Activated naive CD8-positive, alpha-beta T cell treated with anti-CD3 and anti-CD28 coated beads for 36 hours (primary cell): Measurements from ENCODE around the gene TMCO4. TPM values are rescaled to one million over a fixed set of nuclear protein-coding genes. Genes with fewer than 3 reads are reported as not detected.
A peak's percentile ranks its signal among the peaks of the same experiment; 100 is the strongest.

Source experiments
- DNase-seq: peaks from one replicate; pipeline ENCODE4 v3.0.0; 2021
- H3K27ac Mint-ChIP-seq: one replicate; pipeline ENCODE4 v1.8.0; 2022; ENCODE audit warnings: mild to moderate bottlenecking, moderate library complexity, mixed read lengths
- H3K27me3 Mint-ChIP-seq: one replicate; pipeline ENCODE4 v1.8.0; 2022; ENCODE audit warnings: mild to moderate bottlenecking, mixed read lengths
- H3K36me3 Mint-ChIP-seq: one replicate; pipeline ENCODE4 v1.8.0; 2021; ENCODE audit warnings: mild to moderate bottlenecking, mixed read lengths
- H3K4me1 Mint-ChIP-seq: one replicate; pipeline ENCODE4 v1.8.0; 2021; ENCODE audit warnings: mixed read lengths
- H3K4me3 Mint-ChIP-seq: one replicate; pipeline ENCODE4 v1.8.0; 2022; ENCODE audit warnings: mild to moderate bottlenecking, moderate library complexity, mixed read lengths
- H3K9me3 Mint-ChIP-seq: one replicate; pipeline ENCODE4 v1.8.0; 2022; ENCODE audit warnings: mixed read lengths
- total RNA-seq, 2 experiments: library from RNA; stranded (reverse); gene quantifications; one replicate each; pipeline ENCODE4 v1.2.3, GENCODE V29; 2021

TMCO4 gene
- total RNA-seq, 2 experiments from 2014 or later, result 12.5 to 13.9 TPM

DNA sequence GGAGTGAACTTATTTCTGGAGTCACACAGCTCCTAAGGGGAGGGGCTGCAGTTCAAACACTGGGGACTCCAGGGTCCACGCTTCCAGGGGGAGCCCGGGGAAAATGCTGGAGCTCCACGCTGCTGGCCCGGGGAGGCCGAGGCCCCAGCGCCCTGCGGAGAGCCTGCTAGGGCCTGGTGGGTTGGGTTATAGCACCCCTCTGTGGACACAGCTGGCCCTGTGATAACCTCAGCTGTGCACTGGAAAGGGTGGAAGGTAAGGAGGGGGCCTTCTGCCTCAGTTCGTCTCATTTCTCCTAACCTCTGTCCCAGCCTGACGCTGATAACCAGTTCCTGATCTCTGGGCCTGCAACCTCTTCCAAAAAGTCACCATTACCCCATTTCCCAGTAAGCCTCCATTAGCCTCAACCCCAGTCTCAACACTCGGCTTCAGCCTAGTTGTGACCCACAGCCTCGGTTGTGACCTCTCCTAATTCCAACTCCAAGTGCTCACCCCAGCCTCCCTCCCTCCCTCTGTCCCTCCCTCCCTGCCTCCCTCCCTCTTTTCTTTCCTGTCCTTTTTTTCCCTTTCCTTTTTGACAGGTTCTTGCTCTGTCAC, 148.5 kb downstream of the TMCO4 start:
- H3K27me3 Mint-ChIP-seq, result no peaks in the 10 kb centered on the region
- H3K9me3 Mint-ChIP-seq, result no peaks in the 10 kb centered on the region
- H3K4me3 Mint-ChIP-seq, result no peak overlapping the region
- no peak overlapping the region for H3K27ac Mint-ChIP-seq
- peak; percentile 56 for DNase-seq
- H3K36me3 Mint-ChIP-seq, result peaks cover 2% of the 10 kb centered on the region
- peaks cover 24% of the 10 kb centered on the region for H3K4me1 Mint-ChIP-seq

DNA sequence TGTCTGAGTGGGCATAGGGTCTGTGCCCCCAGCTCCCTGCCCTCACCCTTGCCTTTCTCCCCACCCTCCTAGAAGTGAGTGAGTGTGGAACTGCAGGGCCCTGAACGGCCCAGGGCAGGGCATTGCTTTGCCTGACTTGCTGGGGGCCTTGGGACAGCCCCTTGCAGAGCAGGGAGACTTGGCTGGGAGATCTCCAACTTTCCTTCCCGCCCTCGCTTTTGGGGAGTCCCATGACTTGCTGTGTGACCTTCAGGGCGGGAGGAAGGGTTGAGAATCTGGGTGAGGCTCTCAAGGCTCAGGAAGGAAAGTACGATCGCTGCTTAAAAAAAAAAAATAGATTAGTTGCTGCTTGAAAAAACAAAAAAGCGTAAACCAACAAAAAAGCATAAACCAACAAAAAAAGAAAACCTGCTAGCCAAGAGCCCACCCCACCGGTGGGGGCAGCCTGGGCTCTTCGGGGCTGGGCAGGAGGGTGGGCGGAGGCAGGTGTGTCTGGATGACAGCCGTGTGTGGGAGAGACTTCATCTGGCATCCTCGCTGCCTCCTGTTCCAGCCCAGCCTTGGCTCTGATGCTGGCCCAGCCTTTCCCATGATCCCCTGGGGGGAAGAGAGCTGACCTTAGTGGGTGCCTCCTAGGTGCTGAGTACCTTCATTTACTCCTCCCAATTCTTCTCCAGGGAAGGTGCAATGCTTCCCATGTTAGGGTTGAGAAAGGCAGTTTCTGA, 149.1 kb downstream of the TMCO4 start:
- Mint-ChIP-seq H3K4me1 (peaks cover 29% of the 10 kb centered on the region), H3K27ac (no peak overlapping the region), H3K27me3 (no peaks in the 10 kb centered on the region), H3K36me3 (peaks cover 2% of the 10 kb centered on the region), H3K4me3 (no peak overlapping the region), H3K9me3 (no peaks in the 10 kb centered on the region)
- DNase-seq, result no peak

DNA sequence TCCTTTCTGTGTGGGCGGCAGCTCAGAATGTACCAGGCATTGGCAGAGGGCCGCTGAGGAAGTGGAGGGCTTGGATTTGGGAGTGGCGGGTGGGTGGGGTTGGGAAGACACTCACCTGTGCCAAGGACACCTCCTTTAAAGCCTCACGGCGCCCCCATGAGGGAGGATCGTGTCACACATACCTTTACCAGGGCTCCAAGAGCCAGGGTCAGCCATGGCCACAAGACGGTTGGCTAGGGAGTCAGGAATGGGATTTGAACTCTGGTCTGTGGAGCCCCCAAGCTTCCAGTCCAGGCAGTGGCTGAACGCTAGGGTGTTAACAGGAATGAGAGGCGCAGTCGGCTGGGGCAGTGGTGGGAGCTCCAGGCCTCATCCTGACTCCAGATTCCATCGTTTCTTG, 151.0 kb downstream of the TMCO4 start:
- peaks cover 27% of the 10 kb centered on the region for H3K4me1 Mint-ChIP-seq
- no peaks in the 10 kb centered on the region for H3K36me3 Mint-ChIP-seq
- no peak for DNase-seq
- no peak overlapping the region for H3K4me3 Mint-ChIP-seq
- H3K9me3 Mint-ChIP-seq, result no peaks in the 10 kb centered on the region
- H3K27ac Mint-ChIP-seq, result no peak overlapping the region
- no peaks in the 10 kb centered on the region for H3K27me3 Mint-ChIP-seq

DNA sequence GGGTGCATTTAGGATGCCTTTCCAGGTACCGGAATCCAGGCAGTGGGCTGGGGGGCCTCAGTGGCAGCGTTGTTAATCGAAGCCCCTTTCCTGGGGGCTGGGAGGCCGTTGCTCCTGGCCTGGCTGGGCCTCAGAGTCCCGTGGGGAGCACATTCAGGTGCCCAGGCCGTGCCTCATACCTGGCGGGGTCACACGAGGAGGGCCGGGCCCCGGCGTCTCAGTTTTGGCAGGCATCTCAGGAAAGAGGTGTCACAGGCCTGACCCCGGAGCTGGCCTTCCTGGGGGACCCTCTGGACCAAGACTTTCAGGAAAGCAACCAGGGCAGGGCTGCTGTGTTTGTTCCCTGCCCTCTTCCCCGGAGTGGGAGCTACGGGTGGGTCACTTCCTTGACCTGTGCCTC, 151.5 kb downstream of the TMCO4 start:
- H3K4me1 Mint-ChIP-seq, result peaks cover 30% of the 10 kb centered on the region
- peaks cover 3% of the 10 kb centered on the region for H3K27me3 Mint-ChIP-seq
- no peak for DNase-seq
- H3K36me3 Mint-ChIP-seq, result no peaks in the 10 kb centered on the region
- no peaks in the 10 kb centered on the region for H3K9me3 Mint-ChIP-seq
- no peak overlapping the region for H3K4me3 Mint-ChIP-seq
- H3K27ac Mint-ChIP-seq, result no peak overlapping the region

DNA sequence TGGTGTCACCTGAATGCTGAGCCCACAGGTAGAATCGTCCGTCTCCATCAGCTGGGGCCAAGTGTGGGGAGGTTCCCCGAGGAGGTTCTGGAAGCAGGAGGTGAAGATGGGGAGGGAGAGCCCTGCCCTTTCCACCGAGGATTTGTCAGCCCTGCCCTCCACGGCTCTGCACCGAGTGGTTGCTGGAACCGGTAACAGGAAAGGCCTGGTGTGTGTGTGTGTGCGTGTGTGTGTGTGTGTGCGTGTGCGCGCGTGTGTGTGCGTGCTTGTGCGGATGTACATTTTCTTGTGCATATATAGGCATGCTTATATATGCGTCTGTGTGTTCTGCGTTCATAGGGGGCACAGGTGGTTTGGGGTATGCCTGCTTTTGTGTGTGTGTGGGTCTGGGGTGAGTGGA, 152.1 kb downstream of the TMCO4 start:
- H3K4me3 Mint-ChIP-seq, result peak overlapping the region; percentile 32
- peaks cover 32% of the 10 kb centered on the region for H3K4me1 Mint-ChIP-seq
- H3K36me3 Mint-ChIP-seq, result no peaks in the 10 kb centered on the region
- peak; percentile 27 for DNase-seq
- H3K27ac Mint-ChIP-seq, result no peak overlapping the region
- peaks cover 9% of the 10 kb centered on the region for H3K27me3 Mint-ChIP-seq
- H3K9me3 Mint-ChIP-seq, result no peaks in the 10 kb centered on the region

DNA sequence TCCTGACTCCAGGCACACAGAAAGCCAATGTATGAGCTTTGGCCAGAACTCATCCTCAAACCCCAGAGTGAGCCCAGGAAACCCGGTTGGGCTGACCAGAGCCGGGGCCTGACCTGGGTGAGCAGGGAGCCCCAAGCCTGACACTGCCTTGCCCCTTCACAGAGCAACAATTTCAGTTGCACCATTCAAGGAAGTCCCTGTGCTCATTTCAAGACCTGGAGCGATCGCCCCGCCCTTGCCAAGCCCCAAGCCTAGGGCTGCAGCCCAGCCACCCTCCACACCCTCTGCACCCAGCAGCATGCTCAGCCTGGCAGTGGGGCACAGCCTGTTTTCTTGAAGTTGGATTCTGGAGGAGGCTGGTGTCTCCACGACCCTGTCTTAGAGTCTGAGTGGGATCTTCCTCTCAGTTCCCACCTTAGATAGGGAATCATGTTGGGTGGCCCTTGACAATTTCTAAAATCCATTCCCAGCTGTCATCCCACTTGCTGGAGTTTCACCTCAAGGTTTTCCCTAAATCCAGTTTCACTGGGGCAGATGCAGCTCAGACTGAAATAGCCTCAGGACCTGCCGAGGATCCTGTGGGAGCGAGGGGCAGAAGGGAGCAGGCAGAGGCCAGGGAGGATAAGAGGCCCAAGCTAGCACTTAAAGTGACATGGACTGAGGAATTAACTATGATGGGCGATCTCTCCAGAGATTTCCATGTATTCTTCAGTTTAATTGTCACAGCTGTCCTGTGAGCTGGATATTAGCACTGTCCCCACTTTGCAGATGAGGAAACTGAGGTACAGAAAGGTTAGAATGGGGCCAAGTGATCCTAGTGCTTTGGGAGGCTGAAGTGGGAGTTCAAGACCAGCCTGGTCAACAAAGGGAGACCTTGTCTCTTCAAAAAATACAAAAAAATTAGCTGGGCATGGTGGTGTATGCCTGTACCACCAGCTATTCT, 153.1 kb downstream of the TMCO4 start:
- no peak for DNase-seq
- Mint-ChIP-seq H3K4me3 (no peak overlapping the region), H3K27me3 (peaks cover 13% of the 10 kb centered on the region), H3K9me3 (no peaks in the 10 kb centered on the region), H3K27ac (no peak overlapping the region), H3K4me1 (peaks cover 32% of the 10 kb centered on the region), H3K36me3 (no peaks in the 10 kb centered on the region)

DNA sequence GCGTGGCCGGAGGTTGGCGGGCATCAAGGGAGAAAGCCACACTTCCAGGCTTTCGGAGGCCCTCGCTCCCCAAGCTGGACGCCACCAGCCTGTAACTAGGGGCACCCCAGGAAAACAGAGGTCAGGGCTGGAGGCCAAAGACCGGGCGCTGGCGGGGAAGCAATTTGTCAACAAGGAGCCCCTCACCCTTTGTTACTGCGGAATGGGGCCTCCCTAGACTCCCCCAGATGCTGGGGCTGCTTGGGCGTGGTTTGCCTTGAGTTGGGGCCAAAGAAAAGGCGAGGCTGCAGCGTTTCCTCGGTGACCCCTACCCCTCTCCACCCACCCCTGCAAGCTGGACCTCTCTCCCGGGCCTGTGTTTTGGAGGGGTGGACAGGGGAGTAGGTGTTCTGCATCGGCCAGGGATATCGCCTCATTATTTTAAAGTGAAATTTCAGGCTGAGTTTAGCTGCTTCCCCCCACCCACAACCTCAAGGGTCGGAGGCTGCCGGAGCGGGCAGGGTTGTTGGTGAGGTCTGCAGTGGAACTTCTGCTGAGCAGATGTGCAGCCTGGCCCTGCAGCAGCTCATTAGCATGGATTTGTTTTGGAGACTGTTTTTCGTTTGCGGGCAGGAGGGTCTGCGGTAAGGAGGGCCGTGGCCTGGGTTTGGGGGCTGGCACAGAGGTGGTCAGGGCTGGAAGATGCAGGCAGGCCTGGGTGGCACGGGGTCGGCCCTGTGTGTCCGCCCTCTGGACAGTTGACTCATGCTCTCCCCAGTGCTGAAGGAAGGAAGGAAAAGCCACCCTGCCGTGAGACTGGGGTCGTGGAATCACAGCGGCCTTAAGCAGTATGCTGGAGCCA, 154.1 kb downstream of the TMCO4 start:
- peaks cover 13% of the 10 kb centered on the region for H3K27me3 Mint-ChIP-seq
- H3K36me3 Mint-ChIP-seq, result no peaks in the 10 kb centered on the region
- H3K4me1 Mint-ChIP-seq, result peaks cover 29% of the 10 kb centered on the region
- peak overlapping the region; percentile 95 for H3K4me3 Mint-ChIP-seq
- H3K27ac Mint-ChIP-seq, result no peak overlapping the region
- DNase-seq, result no peak
- H3K9me3 Mint-ChIP-seq, result no peaks in the 10 kb centered on the region

DNA sequence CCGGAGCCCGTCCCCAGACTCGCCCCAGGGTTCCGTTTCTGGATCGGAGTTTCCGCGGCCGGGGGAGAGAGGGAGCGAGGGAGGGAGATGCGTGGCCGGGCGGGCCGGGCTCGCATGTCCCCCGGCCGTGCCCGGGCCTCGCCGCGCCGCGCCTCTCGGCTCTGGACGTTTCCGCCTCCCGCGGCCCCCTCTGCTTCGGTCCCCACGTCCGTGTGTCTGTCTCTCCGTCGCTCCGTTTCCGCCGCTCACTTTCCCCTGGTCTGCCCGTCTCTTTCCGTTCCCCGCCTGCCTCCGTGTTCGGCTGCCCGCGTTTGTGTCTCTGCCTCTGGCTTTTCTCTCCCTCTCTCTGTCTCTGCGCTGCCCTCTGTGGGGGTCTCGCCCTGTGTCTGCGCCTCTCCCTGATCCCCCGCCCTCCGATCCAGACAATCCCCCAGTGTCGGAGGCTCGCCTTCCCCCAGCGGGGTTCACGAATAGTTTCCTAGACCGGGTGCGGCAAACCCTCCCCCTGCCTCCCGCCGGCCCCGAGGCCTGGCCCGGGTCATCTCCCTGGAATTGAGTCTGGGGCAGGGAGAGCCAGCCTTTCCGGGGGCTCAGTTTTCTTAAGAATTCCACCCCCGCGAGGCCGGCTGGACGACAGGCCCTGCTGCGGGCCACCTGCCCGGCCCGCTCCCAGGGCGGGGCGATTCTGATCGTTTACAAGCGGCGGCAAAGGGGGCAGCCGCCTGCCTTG, 154.9 kb downstream of the TMCO4 start:
- Mint-ChIP-seq H3K36me3 (no peaks in the 10 kb centered on the region), H3K27ac (peak overlapping the region; percentile 81), H3K27me3 (peaks cover 13% of the 10 kb centered on the region), H3K4me1 (peaks cover 25% of the 10 kb centered on the region), H3K9me3 (no peaks in the 10 kb centered on the region), H3K4me3 (peak overlapping the region; percentile 95)
- DNase-seq, result peak; percentile 67

DNA sequence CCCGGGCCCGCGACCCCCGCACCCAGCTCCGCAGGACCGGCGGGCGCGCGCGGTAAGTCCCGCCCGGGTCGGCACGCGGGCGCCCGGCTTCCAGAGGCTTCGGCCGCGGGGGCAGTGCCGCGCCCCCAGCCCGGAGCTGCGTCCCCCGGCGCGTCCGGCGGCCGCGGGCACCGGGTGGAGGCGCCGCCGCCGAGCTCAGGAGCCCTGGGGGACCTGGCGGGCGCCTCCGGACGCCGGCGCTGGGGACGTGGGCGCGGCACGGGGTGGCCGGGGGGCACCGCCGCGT, 155.4 kb downstream of the TMCO4 start:
- H3K9me3 Mint-ChIP-seq, result no peaks in the 10 kb centered on the region

DNA sequence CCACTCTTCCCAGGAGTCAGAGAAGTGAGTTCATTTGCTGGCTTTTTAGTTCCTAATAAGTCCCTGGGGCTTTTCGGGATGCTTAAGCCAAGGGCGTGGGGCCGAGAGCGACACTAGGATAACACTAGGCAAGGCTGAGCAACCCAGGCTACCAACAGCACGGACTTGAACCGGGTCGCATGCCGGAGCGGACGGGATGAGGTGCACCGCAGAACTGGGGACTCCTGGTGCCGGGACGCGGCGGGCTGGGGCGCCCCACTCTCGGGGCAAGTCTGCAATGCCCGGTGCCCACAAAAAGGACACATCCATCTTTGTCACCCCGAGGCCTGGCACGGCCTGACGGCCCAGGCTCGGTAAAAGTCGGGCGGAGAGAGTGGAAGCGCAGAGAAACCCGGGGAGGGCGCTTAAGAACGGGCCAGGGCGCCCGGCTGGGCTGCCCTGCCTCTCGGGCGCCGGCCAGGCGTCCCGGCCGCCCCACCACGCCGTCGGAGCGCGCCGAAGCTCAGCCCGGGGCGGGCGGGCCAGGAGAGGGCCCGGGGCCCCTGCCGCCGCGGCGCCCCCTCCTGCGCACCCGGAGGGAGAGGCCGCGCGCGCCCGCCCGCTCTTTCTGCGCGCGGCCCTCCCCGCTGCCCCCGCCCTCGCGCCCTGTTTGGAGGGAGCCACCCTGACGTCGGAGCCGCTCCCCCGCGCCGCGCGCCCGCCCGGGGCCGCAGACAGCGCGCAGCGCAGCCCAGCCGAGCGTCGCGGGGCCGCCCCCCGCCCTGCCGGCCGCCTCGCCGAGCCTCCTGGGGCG, 155.9 kb downstream of the TMCO4 start, which contains the start of gene NBL1:
NBL1 (plus strand) TSS at position 710 of the 793 bp plus-strand sequence. CDS start 10,720 bp downstream, outside the sequence.
- DNase-seq, result peak; percentile 83
- Mint-ChIP-seq H3K4me3 (peak within 1 kb of the TSS; percentile 95), H3K36me3 (no peaks in the 10 kb centered on the region), H3K27ac (peak within 1 kb of the TSS; percentile 81), H3K4me1 (peaks cover 25% of the 10 kb centered on the region), H3K27me3 (peaks cover 13% of the 10 kb centered on the region), H3K9me3 (no peaks in the 10 kb centered on the region)

More for the DNA sequence above, 155.4 kb downstream of the TMCO4 start:
- Mint-ChIP-seq H3K36me3 (no peaks in the 10 kb centered on the region), H3K4me3 (peak overlapping the region; percentile 95), H3K27me3 (peaks cover 13% of the 10 kb centered on the region), H3K4me1 (peaks cover 25% of the 10 kb centered on the region), H3K27ac (no peak overlapping the region)
- no peak for DNase-seq

DNA sequence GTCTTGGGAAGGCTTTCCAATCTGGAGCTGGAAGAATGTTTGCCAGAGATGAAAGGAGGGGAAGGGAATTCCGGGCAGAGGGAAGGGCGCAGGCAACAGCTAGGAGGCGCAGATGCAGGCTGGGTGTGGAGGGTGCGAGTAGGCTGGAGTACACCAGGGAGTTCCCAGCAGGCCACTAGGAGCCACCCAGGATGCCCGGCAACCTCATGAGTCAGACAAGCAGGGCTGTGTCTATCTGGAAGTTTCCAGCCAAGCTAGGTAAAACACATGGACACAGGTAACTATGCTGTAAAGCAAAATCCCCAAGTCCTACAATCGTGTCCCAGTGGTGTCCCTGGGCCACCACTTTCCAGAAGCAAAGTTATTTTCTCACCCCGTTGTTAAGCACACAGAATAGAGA, 156.6 kb downstream of the TMCO4 start:
- peaks cover 13% of the 10 kb centered on the region for H3K27me3 Mint-ChIP-seq
- H3K27ac Mint-ChIP-seq, result no peak overlapping the region
- DNase-seq, result no peak
- H3K36me3 Mint-ChIP-seq, result no peaks in the 10 kb centered on the region
- peaks cover 25% of the 10 kb centered on the region for H3K4me1 Mint-ChIP-seq
- peak overlapping the region; percentile 80 for H3K4me3 Mint-ChIP-seq
- no peaks in the 10 kb centered on the region for H3K9me3 Mint-ChIP-seq

DNA sequence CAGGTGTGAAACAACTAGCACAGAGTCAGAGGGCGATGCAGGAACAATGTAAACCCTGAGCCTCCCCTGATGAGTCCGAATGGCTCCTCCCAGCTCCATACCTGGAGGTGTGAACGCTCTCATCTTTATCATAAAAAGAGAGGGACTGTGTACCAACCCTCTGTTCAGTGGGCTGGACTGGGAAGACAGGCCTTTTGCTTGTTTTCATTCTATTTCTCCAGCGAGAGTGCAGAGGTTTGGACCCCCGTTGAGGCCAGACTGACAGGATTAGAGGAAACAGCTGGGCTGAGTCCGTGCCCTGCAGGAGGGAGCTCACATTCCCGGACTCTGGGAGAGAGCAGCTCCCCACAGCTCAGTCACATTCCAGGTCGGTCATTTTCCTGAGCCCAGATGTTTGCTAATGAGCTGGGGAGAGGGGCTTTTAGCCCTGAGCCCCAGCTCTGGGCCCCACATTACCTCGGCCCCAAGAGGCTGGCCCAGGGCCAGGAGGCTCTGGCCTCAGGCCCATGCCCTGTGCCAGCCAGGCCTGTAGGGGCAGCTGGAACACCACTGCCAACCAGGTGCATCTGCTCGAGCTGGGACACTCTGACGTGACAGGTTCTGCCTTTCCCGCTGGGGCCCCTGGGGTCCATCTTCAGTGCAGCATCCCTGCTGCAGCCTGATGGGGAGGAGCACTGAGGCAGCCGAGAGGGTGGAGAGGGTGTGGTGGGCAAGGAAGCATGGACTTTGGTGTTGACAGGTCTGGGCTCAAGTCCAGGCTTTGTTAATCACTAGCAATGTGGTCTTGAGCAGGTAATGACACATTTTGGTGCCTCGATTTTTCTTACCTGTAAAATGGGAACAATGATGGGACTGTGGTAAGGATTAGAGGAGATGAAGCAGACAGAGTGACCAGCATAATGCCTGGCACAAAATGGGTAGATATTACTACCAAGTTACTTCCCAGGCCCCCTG, 159.1 kb downstream of the TMCO4 start:
- Mint-ChIP-seq H3K4me3 (no peak overlapping the region), H3K9me3 (no peaks in the 10 kb centered on the region), H3K27ac (no peak overlapping the region), H3K36me3 (no peaks in the 10 kb centered on the region), H3K4me1 (peaks cover 6% of the 10 kb centered on the region), H3K27me3 (peaks cover 13% of the 10 kb centered on the region)
- no peak for DNase-seq

DNA sequence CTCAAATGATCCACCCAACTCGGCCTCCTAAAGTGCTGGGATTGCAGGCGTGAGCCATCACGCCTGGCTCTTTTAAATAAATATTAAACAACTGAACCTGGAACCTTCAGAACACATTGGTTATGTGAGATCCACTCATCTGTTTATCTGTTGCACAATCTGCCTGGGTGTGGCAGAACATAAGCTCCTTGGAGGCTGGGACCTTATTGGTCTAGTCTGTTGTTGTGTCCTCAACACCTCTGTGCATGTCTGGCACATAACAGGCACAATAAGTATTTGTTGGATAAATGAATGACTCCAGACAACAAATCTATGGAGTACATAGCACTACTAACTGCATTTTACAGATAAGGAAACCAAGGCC, 159.7 kb downstream of the TMCO4 start:
- Mint-ChIP-seq H3K36me3 (no peaks in the 10 kb centered on the region), H3K4me1 (peaks cover 5% of the 10 kb centered on the region), H3K27me3 (peaks cover 13% of the 10 kb centered on the region), H3K27ac (no peak overlapping the region), H3K4me3 (no peak overlapping the region), H3K9me3 (no peaks in the 10 kb centered on the region)
- no peak for DNase-seq
